HG03045 (cell line): ENCODE measurements around the gene CAPZB.

Experiments
- ATAC-seq: cut with Tn5 transposase; IDR thresholded peaks from one replicate; pipeline ENCODE4 v1.9.1; 2021; ENCODE audit warnings: mild to moderate bottlenecking, moderate library complexity; ENCODE audit not compliant: unreplicated experiment

The CAPZB gene

GRCh38 chr1:19390901-19391595, 94.3 kb downstream of the CAPZB start:
- ATAC-seq = peak; percentile 35

- no peak for ATAC-seq
Measured at GRCh38 chr1:19390166-19390850, 95.0 kb downstream of the CAPZB start.

DNA sequence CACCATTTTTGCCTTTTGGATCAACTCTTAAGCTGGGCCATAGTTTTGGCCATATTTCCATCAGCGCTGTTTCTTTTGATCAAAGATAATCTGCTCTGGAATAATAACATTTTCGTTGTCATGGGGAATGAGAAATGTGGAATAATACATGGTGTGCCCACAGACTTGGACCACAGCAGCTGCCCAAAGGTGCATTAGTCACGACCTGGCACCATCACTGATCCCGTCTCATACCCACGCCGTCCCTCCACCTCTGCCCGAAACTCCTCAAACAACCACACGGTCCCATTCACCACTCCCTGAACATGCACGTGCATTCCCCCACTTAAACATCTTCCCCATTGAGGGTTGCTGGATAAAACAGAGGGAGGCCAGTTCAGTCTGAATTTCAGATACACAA, 96.4 kb downstream of the CAPZB start:
- ATAC-seq = no peak

GRCh38 chr1:19387045-19387467, 98.3 kb downstream of the CAPZB start:
- no peak for ATAC-seq

DNA sequence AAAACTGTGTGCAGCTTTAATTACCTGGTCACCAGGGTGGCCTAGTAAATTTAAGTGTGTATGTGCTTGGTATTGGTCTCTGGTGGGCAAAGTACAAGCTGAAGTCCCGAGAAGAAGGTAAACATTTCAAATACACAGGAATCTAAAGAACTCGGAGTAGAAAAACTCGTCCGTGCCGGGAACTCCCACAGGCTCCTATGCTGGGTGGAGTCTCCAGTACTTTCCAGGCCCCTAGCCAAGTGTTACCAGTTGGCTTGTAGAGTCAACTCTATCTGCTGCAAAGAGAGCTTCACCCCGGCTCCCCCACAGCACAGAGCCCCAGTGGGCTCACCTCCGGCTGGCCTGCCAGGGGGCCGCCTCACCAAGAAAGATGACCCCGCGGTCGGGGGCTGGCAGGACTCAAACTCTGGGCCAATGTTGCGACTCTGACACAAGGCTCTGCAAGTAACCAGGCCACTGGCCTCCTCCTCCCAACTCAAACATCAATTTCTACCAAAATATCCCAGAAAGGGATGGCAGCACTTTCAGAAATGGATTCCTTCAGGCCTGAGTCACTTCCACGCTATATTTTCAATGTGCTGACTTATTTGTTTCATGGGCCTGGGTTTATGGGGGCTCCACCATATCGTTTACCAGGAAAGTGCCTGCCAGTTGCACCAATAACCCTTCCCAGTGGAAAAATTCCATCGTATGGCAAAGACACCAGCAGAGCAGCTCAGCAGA, 99.3 kb downstream of the CAPZB start:
- ATAC-seq = no peak

DNA sequence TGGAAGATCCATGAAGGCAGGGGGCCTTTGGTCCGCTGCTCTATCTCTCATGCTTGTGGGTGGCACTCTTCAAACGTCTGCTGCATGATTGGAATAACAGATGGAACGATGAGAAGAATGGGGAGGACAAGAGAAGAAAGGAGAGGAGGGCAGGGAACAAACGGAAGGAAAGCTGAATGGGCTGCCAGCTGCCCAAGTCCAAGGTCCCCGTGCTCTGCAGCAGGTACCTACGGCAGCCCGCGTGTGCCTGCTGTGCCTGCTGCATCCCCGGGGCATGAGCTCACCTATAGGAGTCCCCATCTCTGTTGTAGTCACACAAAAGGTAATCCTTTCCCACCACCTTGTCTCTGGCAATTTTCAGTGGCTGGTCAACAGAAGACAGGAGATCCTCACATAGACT, 100.1 kb downstream of the CAPZB start:
- ATAC-seq = no peak

- ATAC-seq = no peak
Measured at GRCh38 chr1:19384772-19385187, 100.6 kb downstream of the CAPZB start.

- ATAC-seq = no peak
Measured at GRCh38 chr1:19384113-19384512, 101.2 kb downstream of the CAPZB start.

DNA sequence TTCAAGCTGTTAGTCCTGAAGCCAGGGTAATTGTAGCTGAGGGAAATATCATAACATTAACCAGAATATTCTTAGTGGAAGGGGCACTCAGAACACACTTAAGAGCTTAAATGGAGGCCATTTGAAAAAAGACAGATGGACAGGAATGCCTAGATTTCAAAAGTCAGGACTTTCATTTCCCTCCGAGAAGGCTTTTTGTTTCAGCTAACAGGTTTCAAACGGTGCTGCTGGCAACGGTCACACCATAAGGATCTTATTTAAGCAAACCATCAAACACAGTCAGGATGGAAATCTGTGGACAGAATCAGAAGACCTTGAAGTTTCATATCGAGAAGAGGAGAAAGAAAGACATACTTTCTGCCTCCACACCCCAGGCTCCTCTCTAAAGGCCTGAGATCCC, 103.1 kb downstream of the CAPZB start:
- no peak for ATAC-seq

DNA sequence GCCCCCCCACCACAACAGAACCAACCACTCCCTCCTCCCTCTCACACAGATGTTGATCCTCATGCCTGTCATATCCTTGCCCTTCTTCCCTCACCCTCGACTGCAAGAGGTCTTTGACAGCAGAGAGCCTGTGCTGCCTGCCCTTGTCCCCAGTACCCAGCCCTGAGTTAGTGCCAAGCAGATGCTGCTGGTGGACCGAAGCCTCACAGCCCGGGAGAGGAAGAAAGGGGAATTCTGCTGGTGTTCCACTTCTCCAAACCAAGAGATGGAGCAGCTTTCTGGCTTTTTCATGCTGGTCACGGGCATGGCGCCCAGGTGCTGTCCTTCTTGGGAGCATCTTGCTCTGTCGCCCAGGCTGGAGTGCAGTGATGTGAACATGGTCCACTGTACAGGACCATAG, 104.1 kb downstream of the CAPZB start:
- ATAC-seq = no peak

DNA sequence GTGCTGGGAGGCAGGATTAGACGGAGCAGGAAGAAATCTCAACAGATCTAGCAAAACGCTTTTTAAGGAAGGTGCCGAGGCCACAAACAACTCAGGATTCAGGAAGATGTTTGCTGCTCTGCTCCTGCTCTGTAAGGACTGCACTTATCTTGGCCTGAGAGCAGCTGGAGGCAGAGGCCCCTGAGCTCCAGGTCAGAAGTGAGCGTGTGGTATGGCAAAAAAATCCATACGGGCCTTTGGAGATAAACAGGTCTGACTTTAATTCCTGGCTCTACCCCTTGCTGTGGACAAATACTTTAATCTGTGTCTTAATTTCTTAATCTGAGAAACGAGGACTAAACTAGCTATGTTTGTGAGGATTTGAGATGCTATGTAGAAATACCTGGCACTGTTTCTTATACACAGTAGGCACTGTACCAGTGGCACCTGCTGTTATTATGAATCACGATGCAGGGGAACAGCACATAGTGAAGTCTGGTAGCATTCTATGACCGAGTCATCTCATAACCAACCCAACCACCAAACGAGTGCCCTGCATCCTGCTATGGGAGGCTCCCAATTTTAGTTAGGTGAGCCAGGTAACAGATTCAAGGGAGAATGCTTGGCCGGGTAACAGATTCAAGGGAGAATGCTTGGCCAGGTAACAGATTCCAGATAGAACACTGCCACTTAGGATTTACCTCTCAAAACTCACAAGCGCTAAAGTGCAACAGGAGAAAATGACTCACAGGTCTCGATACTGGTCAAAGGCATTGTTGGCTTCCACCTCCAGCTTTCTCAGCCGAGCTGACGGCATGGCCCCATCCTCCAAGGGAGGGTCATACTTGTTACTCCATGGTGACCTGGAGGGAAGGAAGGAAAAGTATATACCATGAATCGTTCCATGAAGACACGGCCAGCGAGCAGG, 107.3 kb downstream of the CAPZB start:
- no peak for ATAC-seq

- ATAC-seq = no peak
Measured at GRCh38 chr1:19376428-19377372, 108.6 kb downstream of the CAPZB start.

DNA sequence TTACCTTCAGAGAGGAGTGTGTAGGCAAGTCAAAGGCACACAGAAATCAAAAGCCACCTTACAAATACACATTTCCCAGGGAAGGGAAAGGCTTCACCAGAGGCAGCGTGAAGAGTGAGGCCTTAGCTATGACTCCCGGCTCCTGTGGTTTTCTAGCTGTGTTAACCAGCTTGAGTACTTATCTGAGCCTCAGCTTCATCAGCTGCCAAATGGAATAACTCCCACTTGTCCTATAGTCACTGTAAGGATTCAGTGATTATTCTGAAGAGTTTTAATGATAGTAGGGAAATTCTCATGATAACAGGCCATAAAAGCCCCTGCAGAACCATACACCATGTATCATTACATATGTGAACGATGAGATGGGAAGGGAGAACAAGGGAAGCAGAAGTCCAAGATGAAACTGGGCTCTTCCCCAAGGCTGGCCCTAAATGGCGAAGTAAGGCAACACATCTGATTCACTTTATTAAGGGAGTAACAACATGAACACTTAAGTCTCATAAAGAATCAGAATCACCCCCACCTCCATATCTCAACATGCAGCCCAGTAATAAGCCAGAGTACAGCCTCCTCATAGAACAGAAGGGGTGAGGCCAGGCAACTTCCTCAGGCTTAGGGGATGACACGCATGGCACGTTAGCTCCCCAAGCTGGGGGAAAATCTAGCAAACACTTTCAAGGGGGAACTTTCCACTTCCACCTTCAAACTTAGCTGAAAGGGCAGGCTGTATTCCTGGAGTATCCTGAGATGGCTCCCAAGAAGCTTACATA, 109.5 kb downstream of the CAPZB start:
- ATAC-seq = no peak

DNA sequence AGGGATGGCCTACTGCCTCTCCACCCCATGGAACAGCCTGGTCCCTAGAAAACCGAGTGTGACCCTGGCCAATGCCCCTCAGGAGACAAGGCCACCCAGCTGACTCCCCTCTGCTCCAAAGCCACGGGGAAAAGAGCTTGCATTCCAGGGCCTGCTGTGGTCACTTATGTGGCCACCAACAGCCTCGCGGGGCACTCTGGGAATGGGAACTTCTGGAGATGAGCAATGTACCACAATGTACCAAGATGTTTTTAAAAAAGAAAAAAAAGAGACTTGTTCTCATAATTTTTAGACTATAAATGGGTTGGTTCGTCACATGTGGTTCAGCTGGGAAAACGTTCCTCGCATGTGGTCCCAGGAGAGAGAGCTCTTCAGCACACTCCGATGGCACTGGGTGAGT, 110.4 kb downstream of the CAPZB start:
- ATAC-seq = no peak

- no peak for ATAC-seq
Measured at GRCh38 chr1:19374083-19374801, 111.1 kb downstream of the CAPZB start.

DNA sequence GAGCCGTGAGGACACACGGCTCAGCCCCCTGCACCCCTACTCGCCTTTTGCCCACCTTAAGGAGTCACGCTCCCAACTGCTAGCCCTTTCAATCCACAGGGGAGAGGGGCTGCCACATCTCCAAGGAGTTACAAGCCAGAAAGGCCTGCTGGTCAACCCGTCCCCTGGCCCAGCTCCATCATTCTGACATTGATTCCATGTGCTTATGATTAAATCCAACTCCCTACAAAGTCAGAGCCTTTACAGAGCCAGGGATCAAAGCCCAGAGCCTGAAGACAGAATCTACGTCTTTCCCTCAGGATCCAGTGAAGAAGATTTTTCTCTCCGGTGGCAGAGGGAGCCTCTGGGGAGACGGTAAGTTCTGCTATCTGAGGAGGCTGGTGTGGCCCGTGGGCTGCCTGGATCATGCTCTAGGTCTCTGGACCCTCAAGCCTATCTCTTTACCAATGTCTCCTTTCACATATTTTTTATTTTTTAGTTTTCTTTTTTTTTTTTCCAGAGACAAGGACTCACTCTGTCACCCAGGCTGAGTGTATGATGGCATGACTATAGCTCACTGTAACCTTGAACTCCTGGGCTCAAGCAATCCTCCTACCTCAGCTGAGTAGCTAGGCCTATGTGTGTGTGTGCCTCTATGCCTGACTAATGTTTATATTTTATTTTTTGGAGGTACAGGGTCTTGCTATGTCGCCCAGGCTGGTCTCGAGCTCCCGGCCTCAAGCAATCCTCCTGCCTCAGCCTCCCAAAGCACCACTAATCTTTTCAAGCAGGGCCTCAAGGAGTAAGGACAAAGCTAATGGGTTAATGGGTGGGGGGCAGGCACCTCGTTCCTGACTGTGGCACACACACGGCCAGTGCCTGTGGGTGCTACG, 111.9 kb downstream of the CAPZB start:
- ATAC-seq = no peak

GRCh38 chr1:19372602-19373001, 112.7 kb downstream of the CAPZB start:
- no peak for ATAC-seq

GRCh38 chr1:19372136-19372514, 113.2 kb downstream of the CAPZB start:
- ATAC-seq = no peak
